Esophagus squamous epithelium (tissue), 4 donors: ENCODE results near the gene CEP135.

Experiments used
- CTCF ChIP-seq, 6 experiments: fragments of 450-650 bp in 4 of 6; fragments of 200-600 bp in 2 of 6; sonication (generic) in 2 of 6; IDR thresholded peaks; one replicate each; pipeline ENCODE4 v1.5.1; 2016 to 2019; ENCODE audit warnings: antibody characterized with exemption in 6 of 6, mild to moderate bottlenecking in 4 of 6, moderate library complexity in 4 of 6
- POLR2A ChIP-seq, 4 donors: fragments of 450-650 bp; IDR thresholded peaks; one replicate each; pipeline ENCODE4 v1.6.1; 2017; ENCODE audit warnings: antibody characterized with exemption in 4 of 4, mild to moderate bottlenecking in 4 of 4, moderate library complexity in 3 of 4

- TF ChIP-seq CTCF (IDR thresholded peaks at IDR 0.05) = no peak
- TF ChIP-seq POLR2A (IDR thresholded peaks at IDR 0.05) = no peak
Measured at GRCh38 chr4:55939421-55939820, 9.3 kb upstream of the CEP135 start.
